Thymus (tissue), 11 donors: ENCODE measurements around the gene COPE. TPM values are rescaled to one million over a fixed set of nuclear protein-coding genes. Genes with fewer than 3 reads are reported as not detected.

ENCODE experiments used
- DNase-seq, 9 donors: peaks; one replicate each; pipeline ENCODE4 v3.0.0-alpha.2; 2013; ENCODE audit warnings: low spot score in 9 of 9, low read depth in 6 of 9, missing footprints in 1 of 9
- H3K27ac ChIP-seq, 2 donors: one replicate each; pipeline ENCODE4 v1.5.1; 2013; ENCODE audit warnings: control low read depth in 1 of 2, low read depth in 1 of 2, low read length in 1 of 2, mild to moderate bottlenecking in 1 of 2, moderate library complexity in 1 of 2
- H3K27me3 ChIP-seq, 2 donors: one replicate each; pipeline ENCODE4 v1.5.1; 2013; ENCODE audit warnings: low read length in 1 of 2; ENCODE audit not compliant: control insufficient read depth in 2 of 2, insufficient read depth in 1 of 2
- H3K36me3 ChIP-seq, 2 donors: one replicate each; pipeline ENCODE4 v1.5.1; 2013; ENCODE audit warnings: low read length in 1 of 2, mild to moderate bottlenecking in 1 of 2, moderate library complexity in 1 of 2; ENCODE audit not compliant: control insufficient read depth in 2 of 2, insufficient read depth in 2 of 2
- H3K4me1 ChIP-seq, 2 donors: one replicate each; pipeline ENCODE4 v1.5.1; 2013; ENCODE audit warnings: low read length in 2 of 2; ENCODE audit not compliant: control insufficient read depth in 2 of 2, insufficient read depth in 2 of 2
- H3K4me3 ChIP-seq, 2 donors: one replicate each; pipeline ENCODE4 v1.5.1; 2013; ENCODE audit warnings: low read length in 2 of 2, control low read depth in 1 of 2, mild to moderate bottlenecking in 1 of 2
- H3K9me3 ChIP-seq, 2 donors: one replicate each; pipeline ENCODE4 v1.5.1; 2013; ENCODE audit warnings: low read length in 1 of 2, mild to moderate bottlenecking in 1 of 2; ENCODE audit not compliant: control insufficient read depth in 2 of 2, insufficient read depth in 1 of 2
- WGBS: extraction: QIAGEN DNeasy Blood & Tissue Kit; methylation state at CpG from one replicate; pipeline ENCODE4 v1.1.7; 2013; 5-methylcytosine and 5-hydroxymethylcytosine counted together
- polyA plus RNA-seq: library from polyadenylated mRNA; stranded (reverse); fragments of 200-250 nt; gene quantifications from one replicate; pipeline ENCODE4 v1.2.3, GENCODE V29; 2013
- total RNA-seq: library from RNA; stranded (reverse); fragments of 120-200 nt; gene quantifications from one replicate; pipeline ENCODE4 v1.2.4, GENCODE V29; 2013
- donor health status: healthy.

The COPE gene
- total and polyA plus RNA-seq, 2 donors, result 180 to 197 TPM

DNA sequence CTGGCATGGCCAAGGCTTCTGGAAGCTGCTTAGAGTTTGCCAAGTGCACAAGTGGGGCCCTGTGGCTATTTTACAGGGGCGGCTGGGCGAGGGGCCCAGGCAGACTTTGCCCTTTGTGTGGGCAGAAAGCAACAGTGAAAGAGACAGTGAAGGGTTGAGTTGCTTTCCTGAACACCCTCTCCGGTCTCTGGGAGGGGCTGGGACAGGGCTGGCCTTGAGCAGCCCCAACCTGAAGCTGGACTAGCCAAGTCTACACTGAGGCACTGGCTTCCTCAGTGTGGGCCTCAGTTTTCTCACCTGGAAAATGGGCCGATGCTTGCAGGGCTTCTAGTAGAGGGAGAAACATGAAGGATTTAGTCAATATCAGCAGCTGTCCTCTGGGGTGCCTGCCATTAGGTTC, 24.3 kb upstream of the COPE start:
- DNase-seq, result no peak
- Histone ChIP-seq H3K36me3 (no peaks in the 10 kb centered on the region), H3K4me3 (no peak overlapping the region), H3K27ac (no peak overlapping the region), H3K4me1 (no peaks in the 10 kb centered on the region), H3K9me3 (peaks cover 0 to 4% of the 10 kb centered on the region in 2 donors), H3K27me3 (peaks cover 24 to 51% of the 10 kb centered on the region in 2 donors)
- WGBS, result 90% methylated on average over 4 of the region's 4 CpGs

DNA sequence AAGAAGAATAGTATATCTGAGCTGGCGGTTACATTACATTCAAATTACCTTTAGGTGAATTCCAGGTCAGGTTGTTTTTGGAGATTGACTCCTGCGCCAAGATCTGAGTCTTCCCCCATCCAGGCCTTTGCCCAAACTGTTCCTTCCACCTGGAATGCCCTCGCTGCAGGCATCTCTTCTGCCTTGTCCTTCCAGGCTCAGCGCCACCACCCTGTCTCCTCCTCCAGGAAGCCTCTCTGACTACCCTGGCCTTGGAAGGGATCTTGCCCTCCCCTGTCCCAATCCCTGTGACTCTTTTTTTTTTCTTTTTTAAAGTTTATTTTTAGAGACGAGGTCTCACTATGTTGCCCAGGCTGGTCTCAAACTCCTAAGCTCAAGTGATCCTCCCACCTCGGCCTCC, 23.5 kb upstream of the COPE start:
- no peak overlapping the region for H3K4me3 ChIP-seq
- peaks cover 27 to 57% of the 10 kb centered on the region in 2 donors for H3K27me3 ChIP-seq
- H3K9me3 ChIP-seq, result peaks cover 0 to 4% of the 10 kb centered on the region in 2 donors
- no peaks in the 10 kb centered on the region for H3K36me3 ChIP-seq
- H3K27ac ChIP-seq, result no peak overlapping the region
- WGBS, result 94% methylated on average over 6 of the region's 6 CpGs
- H3K4me1 ChIP-seq, result no peaks in the 10 kb centered on the region
- DNase-seq, result no peak

- no peak overlapping the region for H3K27ac ChIP-seq
- no peaks in the 10 kb centered on the region for H3K36me3 ChIP-seq
- H3K4me3 ChIP-seq, result no peak overlapping the region
- no peak for DNase-seq
- H3K27me3 ChIP-seq, result peaks cover 27 to 60% of the 10 kb centered on the region in 2 donors
- WGBS, result 69% methylated on average over 18 of the region's 18 CpGs
- peaks cover 0 to 4% of the 10 kb centered on the region in 2 donors for H3K9me3 ChIP-seq
- H3K4me1 ChIP-seq, result no peaks in the 10 kb centered on the region
Measured at GRCh38 chr19:18941628-18942354, 22.6 kb upstream of the COPE start.

DNA sequence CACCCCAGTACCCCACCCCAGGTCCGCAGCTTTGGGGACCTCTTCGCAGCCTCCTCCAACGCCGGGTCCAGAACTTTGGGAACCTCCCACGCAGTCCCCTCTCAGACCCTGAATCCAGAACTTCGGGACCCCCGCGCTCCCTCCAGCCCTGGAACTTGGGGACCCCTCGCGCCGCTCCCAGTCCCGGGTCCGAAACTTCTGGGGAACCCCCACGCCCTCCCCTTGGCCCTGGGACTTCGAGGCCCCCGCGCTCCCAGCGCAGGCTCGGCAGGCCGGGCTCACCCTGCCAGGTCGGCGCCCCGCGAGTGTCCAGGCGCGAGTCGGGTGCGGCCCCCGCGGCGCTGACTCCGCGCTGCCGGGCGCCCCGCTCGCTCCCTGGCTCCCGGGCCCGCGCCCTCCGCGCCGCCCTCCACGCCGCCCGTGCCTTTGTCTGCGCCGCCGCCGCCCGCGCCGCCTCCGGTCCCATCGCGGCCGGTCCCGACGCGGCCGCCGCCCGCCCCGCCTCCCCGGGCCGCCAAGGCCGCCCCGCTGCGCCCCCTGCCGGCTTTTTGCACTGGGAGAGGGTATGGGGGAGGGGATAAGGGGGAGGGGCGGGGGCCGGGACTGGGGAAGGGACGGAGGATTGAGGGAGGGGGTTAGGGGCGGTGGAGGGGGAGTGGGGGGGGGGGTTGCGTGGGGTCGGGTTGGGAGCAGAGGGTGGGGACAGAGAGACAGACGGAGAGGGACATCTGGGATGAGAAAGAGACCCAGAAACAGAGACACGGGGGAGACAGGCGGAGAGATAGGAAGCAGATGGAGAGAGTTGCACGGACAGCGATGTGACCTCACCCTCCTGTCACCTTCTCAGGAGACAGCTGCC, 21.8 kb upstream of the COPE start, which contains the start of gene HOMER3:
Gene HOMER3, minus strand, starts transcription at position 449 of the 859 bp plus-strand sequence. CDS start 2,235 bp downstream, outside the sequence.
- Histone ChIP-seq H3K27ac (no peak within 1 kb of the TSS), H3K9me3 (peaks cover 0 to 4% of the 10 kb centered on the region in 2 donors), H3K27me3 (peaks cover 27 to 60% of the 10 kb centered on the region in 2 donors), H3K36me3 (no peaks in the 10 kb centered on the region), H3K4me1 (no peaks in the 10 kb centered on the region), H3K4me3 (peak within 1 kb of the TSS; percentile 36 to 47)
- 2% methylated on average over 81 of the region's 81 CpGs for WGBS
- peak in 5 of 9 donors; percentile 36 to 70 (median 58) for DNase-seq

DNA sequence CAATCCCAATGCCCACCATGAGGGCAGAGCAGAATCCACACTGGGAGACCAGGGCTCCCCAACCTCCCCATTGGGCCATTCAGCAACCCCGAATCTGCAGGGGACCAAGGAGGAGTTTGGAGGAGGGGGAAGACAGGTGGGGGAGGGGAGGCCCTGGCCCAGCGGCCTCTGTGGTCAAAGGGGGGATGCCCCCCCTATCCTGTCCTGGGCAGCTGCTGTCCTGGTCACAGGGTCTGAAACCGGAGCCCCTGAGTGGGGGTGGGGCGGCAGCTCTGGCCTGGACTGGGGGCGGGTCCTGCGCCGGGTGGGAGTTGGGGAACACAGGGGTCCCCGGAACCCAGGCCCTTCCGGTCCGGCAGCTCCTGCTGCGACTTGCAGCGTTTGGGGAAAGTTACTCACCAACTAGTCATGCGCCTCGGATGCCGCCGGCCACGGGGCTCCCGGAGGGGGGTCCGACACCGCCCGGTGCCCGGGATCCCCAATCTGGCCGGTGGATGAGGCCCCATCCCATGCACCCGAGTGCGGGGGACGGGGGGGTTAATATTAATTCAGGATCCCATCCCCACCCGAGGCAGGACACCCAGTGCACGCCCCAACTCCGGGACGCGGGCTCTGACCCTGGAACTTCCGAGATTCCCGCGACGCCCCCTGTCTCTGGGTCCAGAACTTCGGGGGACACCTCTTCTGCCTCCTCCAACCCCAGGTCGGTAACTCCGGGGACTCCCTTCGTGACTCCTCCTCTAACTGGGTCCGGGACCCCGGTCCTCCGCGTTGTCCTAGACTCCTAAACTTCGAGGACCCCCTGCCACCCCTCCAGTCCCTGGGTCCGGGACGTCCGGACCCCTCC, 21.0 kb upstream of the COPE start:
- WGBS, result 4% methylated on average over 47 of the region's 47 CpGs
- DNase-seq, result no peak
- no peaks in the 10 kb centered on the region for H3K4me1 ChIP-seq

GRCh38 chr19:18939163-18939562, 20.0 kb upstream of the COPE start:
- Histone ChIP-seq H3K27ac (no peak overlapping the region), H3K4me1 (no peaks in the 10 kb centered on the region), H3K36me3 (no peaks in the 10 kb centered on the region), H3K9me3 (peaks cover 0 to 5% of the 10 kb centered on the region in 2 donors), H3K4me3 (no peak overlapping the region), H3K27me3 (peaks cover 27 to 67% of the 10 kb centered on the region in 2 donors)
- WGBS, result 92% methylated on average over 3 of the region's 3 CpGs
- no peak for DNase-seq

More for the DNA sequence above, 21.0 kb upstream of the COPE start:
- Histone ChIP-seq H3K27ac (no peak overlapping the region), H3K36me3 (no peaks in the 10 kb centered on the region), H3K4me3 (peak overlapping the region; percentile 36 to 47), H3K9me3 (peaks cover 0 to 4% of the 10 kb centered on the region in 2 donors), H3K27me3 (peaks cover 27 to 61% of the 10 kb centered on the region in 2 donors)

DNA sequence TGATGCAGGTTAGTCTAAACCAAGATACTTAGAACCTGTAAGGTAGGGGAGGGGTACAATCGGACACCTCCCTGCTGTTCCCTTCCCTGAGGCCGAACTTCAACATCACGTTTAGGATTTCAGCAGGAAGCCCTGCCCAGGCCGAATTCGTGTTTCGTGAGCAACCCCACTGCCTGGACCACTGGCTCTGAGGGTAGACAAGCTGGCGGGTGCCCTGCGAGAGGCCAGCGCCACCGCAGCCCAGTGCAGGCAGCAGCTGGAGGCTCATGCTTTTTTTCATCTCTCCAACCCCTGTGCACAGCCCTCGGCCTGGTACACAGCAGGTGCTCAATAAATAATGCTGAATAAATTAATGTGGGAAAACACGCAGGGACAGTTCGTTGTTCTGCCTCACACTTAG, 14.1 kb upstream of the COPE start:
- Histone ChIP-seq H3K27me3 (peaks cover 2 to 35% of the 10 kb centered on the region in 2 donors), H3K27ac (no peak overlapping the region), H3K9me3 (peaks cover 1 to 4% of the 10 kb centered on the region in 2 donors), H3K4me3 (no peak overlapping the region), H3K36me3 (peaks cover 6 to 9% of the 10 kb centered on the region in 2 donors), H3K4me1 (peaks cover 4 to 5% of the 10 kb centered on the region in 2 donors)
- 82% methylated on average over 13 of the region's 13 CpGs for WGBS
- no peak for DNase-seq

DNA sequence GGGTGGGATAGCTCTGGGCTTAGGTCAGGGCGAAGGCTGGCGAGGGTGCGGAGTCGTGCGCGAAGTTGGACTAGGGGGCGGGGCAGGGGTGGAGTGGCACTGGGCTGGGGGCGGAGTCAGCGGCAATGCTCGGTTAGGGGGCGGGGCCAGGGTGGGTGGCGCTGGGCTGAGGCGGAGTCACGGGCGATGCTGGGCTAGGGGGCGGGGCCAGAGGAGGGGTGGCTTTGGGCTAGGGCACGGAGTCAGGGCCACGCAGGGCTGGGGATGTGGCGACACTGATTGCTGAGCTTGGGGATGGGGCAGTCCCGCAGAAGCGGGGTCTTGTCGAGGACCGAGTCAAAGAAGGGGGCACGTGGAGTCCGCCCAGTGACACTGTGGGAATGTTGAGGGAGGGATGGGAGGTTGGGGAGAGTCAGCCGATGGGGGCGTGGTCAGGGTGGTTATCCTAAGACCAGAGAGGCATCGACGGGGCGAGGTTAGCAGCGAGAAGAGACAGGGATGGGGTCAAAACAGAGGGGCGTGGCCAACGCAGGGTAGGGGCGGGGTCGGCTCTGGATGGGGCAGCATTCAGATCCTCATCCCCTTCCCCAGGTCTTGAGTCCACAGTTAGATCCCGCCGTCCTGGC, 13.1 kb upstream of the COPE start:
- Histone ChIP-seq H3K27me3 (peaks cover 0 to 27% of the 10 kb centered on the region in 2 donors), H3K27ac (no peak overlapping the region), H3K4me3 (peak overlapping the region in 1 of 2 donors; percentile 19), H3K4me1 (peaks cover 4 to 5% of the 10 kb centered on the region in 2 donors), H3K9me3 (peaks cover 1 to 4% of the 10 kb centered on the region in 2 donors), H3K36me3 (peaks cover 14 to 16% of the 10 kb centered on the region in 2 donors)
- WGBS, result 7% methylated on average over 37 of the region's 37 CpGs
- peak in 8 of 9 donors; percentile 25 to 74 (median 48) for DNase-seq
